Measurements from ENCODE around the gene SCARF2. TPM values are rescaled to one million over a fixed set of nuclear protein-coding genes. Genes with fewer than 3 reads are reported as not detected.
A peak's percentile ranks its signal among the peaks of the same experiment; 100 is the strongest.
"Not testable (repeated sequence)": the region's sequence is repeated elsewhere in the genome, so short reads cannot be mapped to it uniquely, and the experiment has no call there.

The SCARF2 gene
- total RNA-seq, 2 experiments from 2014 or later = 0.54 to 1.1 TPM

- CTCF ChIA-PET = no interaction called here
- H3K9me3 Mint-ChIP-seq (ENCODE audit: low read depth) = no peaks in the 10 kb centered on the region
- peaks cover 15% of the 10 kb centered on the region for H3K27me3 Mint-ChIP-seq
- no peaks in the 10 kb centered on the region for H3K36me3 Mint-ChIP-seq
- ATAC-seq (no peak), DNase-seq (no peak)
- H3K4me3 Mint-ChIP-seq = no peak overlapping the region
- H3K27ac Mint-ChIP-seq = no peak overlapping the region
- H3K4me1 Mint-ChIP-seq = peaks cover 3% of the 10 kb centered on the region
Measured at GRCh38 chr22:20414450-20414849, 23.2 kb downstream of the SCARF2 start.

- Mint-ChIP-seq H3K4me1 (peaks cover 3% of the 10 kb centered on the region), H3K4me3 (no peak overlapping the region), H3K27ac (no peak overlapping the region), H3K36me3 (no peaks in the 10 kb centered on the region), H3K27me3 (peaks cover 15% of the 10 kb centered on the region), H3K9me3 (ENCODE audit: low read depth) (no peaks in the 10 kb centered on the region)
- CTCF ChIA-PET = no interaction called here
- ATAC-seq (no peak), DNase-seq (no peak)
Measured at GRCh38 chr22:20414059-20414440, 23.6 kb downstream of the SCARF2 start.

- CTCF ChIA-PET = no interaction called here
Measured at GRCh38 chr22:20413217-20414058, 24.2 kb downstream of the SCARF2 start.

GRCh38 chr22:20412474-20413216, 25.0 kb downstream of the SCARF2 start:
- CTCF ChIA-PET = interaction anchor here (1.4 kb wide), 1 partner anchor 94 kb away, joined by 3 read pairs; no protein-coding TSS in a partner anchor
- no peak for DNase-seq
- ATAC-seq = no peak
- H3K36me3 Mint-ChIP-seq = no peaks in the 10 kb centered on the region
- no peak overlapping the region for H3K27ac Mint-ChIP-seq
- no peaks in the 10 kb centered on the region for H3K4me1 Mint-ChIP-seq
- peaks cover 15% of the 10 kb centered on the region for H3K27me3 Mint-ChIP-seq
- no peak overlapping the region for H3K4me3 Mint-ChIP-seq
- H3K9me3 Mint-ChIP-seq (ENCODE audit: low read depth) = no peaks in the 10 kb centered on the region

More at GRCh38 chr22:20413217-20414058, 24.2 kb downstream of the SCARF2 start:
- H3K27me3 Mint-ChIP-seq = peaks cover 15% of the 10 kb centered on the region
- peaks cover 2% of the 10 kb centered on the region for H3K4me1 Mint-ChIP-seq
- no peak overlapping the region for H3K27ac Mint-ChIP-seq
- no peaks in the 10 kb centered on the region for H3K9me3 Mint-ChIP-seq (ENCODE audit: low read depth)
- H3K36me3 Mint-ChIP-seq = no peaks in the 10 kb centered on the region
- no peak overlapping the region for H3K4me3 Mint-ChIP-seq
- ATAC-seq (no peak), DNase-seq (no peak)

GRCh38 chr22:20409385-20409784, 28.2 kb downstream of the SCARF2 start:
- H3K27ac Mint-ChIP-seq; ATAC-seq; DNase-seq; H3K4me1 Mint-ChIP-seq; H3K36me3 Mint-ChIP-seq; H3K27me3 Mint-ChIP-seq; H3K9me3 Mint-ChIP-seq (ENCODE audit: low read depth); H3K4me3 Mint-ChIP-seq: not testable (repeated sequence)
- CTCF ChIA-PET = interaction anchor here (3.0 kb wide), 1 partner anchor 9 kb away, joined by 16 read pairs; no protein-coding TSS in a partner anchor

- ATAC-seq = no peak
- Mint-ChIP-seq H3K4me3 (no peak overlapping the region), H3K27me3 (no peaks in the 10 kb centered on the region), H3K36me3 (no peaks in the 10 kb centered on the region), H3K9me3 (ENCODE audit: low read depth) (no peaks in the 10 kb centered on the region), H3K4me1 (peaks cover under 1% of the 10 kb centered on the region), H3K27ac (no peak overlapping the region)
- no peak for DNase-seq
- CTCF ChIA-PET = interaction anchor here (1.3 to 3.0 kb wide), 2 partner anchors 10 to 27 kb away, joined by 3 to 16 read pairs; no protein-coding TSS in a partner anchor
Measured at GRCh38 chr22:20408891-20409290, 28.7 kb downstream of the SCARF2 start.

- Mint-ChIP-seq H3K4me1 (peaks cover 9% of the 10 kb centered on the region), H3K9me3 (ENCODE audit: low read depth) (no peaks in the 10 kb centered on the region)
Measured at GRCh38 chr22:20407829-20408228, 29.8 kb downstream of the SCARF2 start.

GRCh38 chr22:20406686-20407408, 30.8 kb downstream of the SCARF2 start:
- Mint-ChIP-seq H3K4me3 (no peak overlapping the region), H3K27ac (no peak overlapping the region), H3K36me3 (peaks cover 4% of the 10 kb centered on the region), H3K27me3 (no peaks in the 10 kb centered on the region), H3K9me3 (ENCODE audit: low read depth) (no peaks in the 10 kb centered on the region), H3K4me1 (peaks cover 9% of the 10 kb centered on the region)
- no peak for DNase-seq
- no peak for ATAC-seq
- CTCF ChIA-PET = no interaction called here

More at GRCh38 chr22:20407829-20408228, 29.8 kb downstream of the SCARF2 start:
- peaks cover 4% of the 10 kb centered on the region for H3K36me3 Mint-ChIP-seq
- no peak overlapping the region for H3K27ac Mint-ChIP-seq
- H3K4me3 Mint-ChIP-seq = no peak overlapping the region
- CTCF ChIA-PET = interaction anchor here (1.3 to 3.0 kb wide), 2 partner anchors 11 to 26 kb away, joined by 3 to 16 read pairs; no protein-coding TSS in a partner anchor
- DNase-seq = peak; percentile 38
- ATAC-seq = no peak
- H3K27me3 Mint-ChIP-seq = no peaks in the 10 kb centered on the region

GRCh38 chr22:20405931-20406685, 31.5 kb downstream of the SCARF2 start:
- no peaks in the 10 kb centered on the region for H3K27me3 Mint-ChIP-seq
- no peaks in the 10 kb centered on the region for H3K9me3 Mint-ChIP-seq (ENCODE audit: low read depth)
- DNase-seq (no peak), ATAC-seq (no peak)
- no peak overlapping the region for H3K4me3 Mint-ChIP-seq
- no peak overlapping the region for H3K27ac Mint-ChIP-seq
- H3K36me3 Mint-ChIP-seq = peaks cover 4% of the 10 kb centered on the region
- CTCF ChIA-PET = interaction anchor here (1.2 kb wide), 1 partner anchor 249 kb away, joined by 3 read pairs; no protein-coding TSS in a partner anchor
- peaks cover 9% of the 10 kb centered on the region for H3K4me1 Mint-ChIP-seq

GRCh38 chr22:20405291-20405930, 32.2 kb downstream of the SCARF2 start:
- ATAC-seq (no peak), DNase-seq (no peak)
- peaks cover 4% of the 10 kb centered on the region for H3K36me3 Mint-ChIP-seq
- no peak overlapping the region for H3K4me3 Mint-ChIP-seq
- no peak overlapping the region for H3K27ac Mint-ChIP-seq
- CTCF ChIA-PET = interaction anchor here (1.2 to 1.4 kb wide), 2 partner anchors 51 to 248 kb away, joined by 3 read pairs; no protein-coding TSS in a partner anchor
- no peaks in the 10 kb centered on the region for H3K9me3 Mint-ChIP-seq (ENCODE audit: low read depth)
- H3K4me1 Mint-ChIP-seq = peaks cover 9% of the 10 kb centered on the region
- no peaks in the 10 kb centered on the region for H3K27me3 Mint-ChIP-seq

GRCh38 chr22:20404881-20405280, 32.7 kb downstream of the SCARF2 start:
- H3K4me3 Mint-ChIP-seq = no peak overlapping the region
- CTCF ChIA-PET = interaction anchor here (1.2 to 1.9 kb wide), 3 partner anchors 13 to 248 kb away, joined by 3 to 9 read pairs (median 3); no protein-coding TSS in a partner anchor
- peaks cover 4% of the 10 kb centered on the region for H3K36me3 Mint-ChIP-seq
- H3K27ac Mint-ChIP-seq = no peak overlapping the region
- no peak for DNase-seq
- ATAC-seq = no peak
- no peaks in the 10 kb centered on the region for H3K9me3 Mint-ChIP-seq (ENCODE audit: low read depth)
- H3K27me3 Mint-ChIP-seq = no peaks in the 10 kb centered on the region
- H3K4me1 Mint-ChIP-seq = peaks cover 9% of the 10 kb centered on the region

- peaks cover 9% of the 10 kb centered on the region for H3K4me1 Mint-ChIP-seq
- no peak overlapping the region for H3K27ac Mint-ChIP-seq
- CTCF ChIA-PET = interaction anchor here (1.5 to 1.9 kb wide), 3 partner anchors 9 to 52 kb away, joined by 3 to 9 read pairs (median 4); no protein-coding TSS in a partner anchor
- no peaks in the 10 kb centered on the region for H3K9me3 Mint-ChIP-seq (ENCODE audit: low read depth)
- peaks cover 4% of the 10 kb centered on the region for H3K36me3 Mint-ChIP-seq
- no peak overlapping the region for H3K4me3 Mint-ChIP-seq
- H3K27me3 Mint-ChIP-seq = no peaks in the 10 kb centered on the region
- DNase-seq = no peak
- no peak for ATAC-seq
Measured at GRCh38 chr22:20403779-20404140, 33.9 kb downstream of the SCARF2 start.

Measured in activated CD8-positive, alpha-beta memory T cell treated with anti-CD3 and anti-CD28 coated beads, Interleukin-2, amount 10 ng/mL, durations not matched to agents 7 days and 5 days (primary cell).